GM12878 (cell line): ENCODE measurements around the gene DNAJC5. TPM values are rescaled to one million over a fixed set of nuclear protein-coding genes. Genes with fewer than 3 reads are reported as not detected.
A peak's percentile ranks its signal among the peaks of the same experiment; 100 is the strongest.

Experiments
- NBN ChIP-seq: fragments of 450-650 bp; IDR thresholded peaks from 2 replicates; pipeline ENCODE4 v1.6.1; 2016
- NFIC ChIP-seq: IDR thresholded peaks from 2 replicates; pipeline ENCODE4 v1.6.1; 2012; ENCODE audit warnings: low read depth, mild to moderate bottlenecking, inconsistent platforms, low read length, moderate library complexity
- RFX5 ChIP-seq: IDR thresholded peaks from 2 replicates; pipeline ENCODE4 v1.6.1; 2011; ENCODE audit warnings: low read depth, low read length, improper control_type of control experiment
- SMAD5 ChIP-seq: IDR thresholded peaks from 2 replicates; pipeline ENCODE4 v1.6.1; 2016; ENCODE audit warnings: antibody characterized with exemption, low read depth
- TARDBP ChIP-seq: IDR thresholded peaks from 2 replicates; pipeline ENCODE4 v1.6.1; 2016; ENCODE audit warnings: borderline replicate concordance
- YY1 ChIP-seq: IDR thresholded peaks from 2 replicates; pipeline ENCODE4 v1.6.1; 2011; ENCODE audit warnings: low read depth, mild to moderate bottlenecking, low read length
- ZNF274 ChIP-seq: IDR thresholded peaks from one replicate; pipeline ENCODE4 v1.8.0; 2011; ENCODE audit not compliant: insufficient read length, insufficient read depth
- polyA plus RNA-seq, 11 experiments: library from polyadenylated mRNA; depleted of rRNA in 4 of 11; unstranded in 6 of 11; stranded (reverse) in 5 of 11; fragments of >200 nt; fragmentation: Nextera tagmentation in 4 of 11; fragmentation: Illumina TruSeq in 1 of 11; extraction: Ambion mirVana in 4 of 11; extraction: Trizol in 1 of 11; gene quantifications; 1 replicate in 1 of 11; 2 replicates in 10 of 11; pipeline versions ENCODE4 v1.2.1 to v1.2.3, GENCODE V29; 2011 to 2016; ENCODE audit warnings: inconsistent platforms in 2 of 11, missing spikeins in 2 of 11, low read depth in 1 of 11
- total RNA-seq, 4 experiments: library from RNA; depleted of rRNA in 3 of 4; stranded (reverse); fragments of >200 nt in 3 of 4; fragmentation: Illumina TruSeq in 1 of 4; extraction: Trizol in 1 of 4; gene quantifications; 2 replicates each; pipeline versions ENCODE4 v1.2.1 to v1.2.3, GENCODE V29; 2013 to 2021
- TF ChIP-seq, protein P1 (sequence below): IDR thresholded peaks from 2 replicates; pipeline ENCODE4 v1.6.1; 2012; ENCODE audit warnings: improper control_type of control experiment, low read depth, low read length; ENCODE audit not compliant: insufficient replicate concordance
- TF ChIP-seq, protein P2 (sequence below): fragments of 450-650 bp; IDR thresholded peaks from 2 replicates; pipeline ENCODE4 v1.6.1; 2017; ENCODE audit warnings: mild to moderate bottlenecking, moderate library complexity
- TF ChIP-seq, protein P3 (sequence below): IDR thresholded peaks from 2 replicates; pipeline ENCODE4 v1.6.1; 2012; ENCODE audit warnings: low read depth, low read length, improper control_type of control experiment
- TF ChIP-seq, protein P4 (sequence below): fragments of 450-650 bp; formaldehyde crosslinking; IDR thresholded peaks from 2 replicates; pipeline ENCODE4 v1.5.0; 2022; ENCODE audit warnings: mild to moderate bottlenecking, missing genetic modification characterization

Gene DNAJC5
- total and polyA plus RNA-seq, 10 of the 15 experiments (the other 5 are each of a cell fraction or from before 2014, with no cell fraction given): 0.69 to 36.8 (median 17.0) TPM

DNA sequence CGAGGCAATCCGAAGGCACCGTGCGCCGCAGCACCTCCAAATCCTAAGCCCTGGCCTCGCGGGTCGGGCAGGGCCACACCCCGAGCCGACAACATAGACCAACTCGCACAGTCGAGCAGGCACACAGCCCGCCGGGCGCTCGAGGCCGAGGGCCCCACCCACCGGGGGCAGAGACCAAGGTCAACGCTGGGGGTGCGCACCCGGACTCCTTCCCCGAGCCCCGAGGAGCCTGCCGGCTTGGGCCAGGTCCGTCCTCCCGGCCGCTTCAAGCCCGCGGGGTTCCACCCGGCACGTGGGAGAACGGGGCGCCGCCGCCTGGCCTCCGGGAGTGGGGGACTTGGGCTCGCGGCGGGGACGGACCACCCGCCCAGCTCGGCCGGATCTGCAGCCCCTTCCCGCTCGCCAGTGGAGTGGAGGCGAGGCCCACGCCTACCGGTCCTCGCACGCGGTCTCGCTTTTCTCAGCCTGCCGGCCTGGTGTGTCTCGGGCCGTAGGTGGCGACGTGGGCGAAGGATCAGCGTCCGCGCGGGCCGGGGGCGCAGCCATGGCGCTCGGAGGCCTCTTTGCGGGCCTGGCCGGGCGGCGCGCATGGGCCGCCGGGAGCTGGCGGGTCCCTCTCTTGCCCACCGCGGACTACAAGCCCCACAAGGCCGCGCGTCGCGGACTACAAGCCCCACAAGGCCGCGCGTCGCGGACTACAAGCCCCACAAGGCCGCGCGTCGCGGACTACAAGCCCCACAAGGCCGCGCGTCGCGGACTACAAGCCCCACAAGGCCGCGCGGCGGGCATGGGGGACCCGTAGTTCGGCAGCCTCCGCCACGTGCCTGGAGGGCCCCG lies 61.1 kb downstream of the DNAJC5 start, which contains the start of gene UCKL1 (continued):
- TF ChIP-seq, protein P1, sequence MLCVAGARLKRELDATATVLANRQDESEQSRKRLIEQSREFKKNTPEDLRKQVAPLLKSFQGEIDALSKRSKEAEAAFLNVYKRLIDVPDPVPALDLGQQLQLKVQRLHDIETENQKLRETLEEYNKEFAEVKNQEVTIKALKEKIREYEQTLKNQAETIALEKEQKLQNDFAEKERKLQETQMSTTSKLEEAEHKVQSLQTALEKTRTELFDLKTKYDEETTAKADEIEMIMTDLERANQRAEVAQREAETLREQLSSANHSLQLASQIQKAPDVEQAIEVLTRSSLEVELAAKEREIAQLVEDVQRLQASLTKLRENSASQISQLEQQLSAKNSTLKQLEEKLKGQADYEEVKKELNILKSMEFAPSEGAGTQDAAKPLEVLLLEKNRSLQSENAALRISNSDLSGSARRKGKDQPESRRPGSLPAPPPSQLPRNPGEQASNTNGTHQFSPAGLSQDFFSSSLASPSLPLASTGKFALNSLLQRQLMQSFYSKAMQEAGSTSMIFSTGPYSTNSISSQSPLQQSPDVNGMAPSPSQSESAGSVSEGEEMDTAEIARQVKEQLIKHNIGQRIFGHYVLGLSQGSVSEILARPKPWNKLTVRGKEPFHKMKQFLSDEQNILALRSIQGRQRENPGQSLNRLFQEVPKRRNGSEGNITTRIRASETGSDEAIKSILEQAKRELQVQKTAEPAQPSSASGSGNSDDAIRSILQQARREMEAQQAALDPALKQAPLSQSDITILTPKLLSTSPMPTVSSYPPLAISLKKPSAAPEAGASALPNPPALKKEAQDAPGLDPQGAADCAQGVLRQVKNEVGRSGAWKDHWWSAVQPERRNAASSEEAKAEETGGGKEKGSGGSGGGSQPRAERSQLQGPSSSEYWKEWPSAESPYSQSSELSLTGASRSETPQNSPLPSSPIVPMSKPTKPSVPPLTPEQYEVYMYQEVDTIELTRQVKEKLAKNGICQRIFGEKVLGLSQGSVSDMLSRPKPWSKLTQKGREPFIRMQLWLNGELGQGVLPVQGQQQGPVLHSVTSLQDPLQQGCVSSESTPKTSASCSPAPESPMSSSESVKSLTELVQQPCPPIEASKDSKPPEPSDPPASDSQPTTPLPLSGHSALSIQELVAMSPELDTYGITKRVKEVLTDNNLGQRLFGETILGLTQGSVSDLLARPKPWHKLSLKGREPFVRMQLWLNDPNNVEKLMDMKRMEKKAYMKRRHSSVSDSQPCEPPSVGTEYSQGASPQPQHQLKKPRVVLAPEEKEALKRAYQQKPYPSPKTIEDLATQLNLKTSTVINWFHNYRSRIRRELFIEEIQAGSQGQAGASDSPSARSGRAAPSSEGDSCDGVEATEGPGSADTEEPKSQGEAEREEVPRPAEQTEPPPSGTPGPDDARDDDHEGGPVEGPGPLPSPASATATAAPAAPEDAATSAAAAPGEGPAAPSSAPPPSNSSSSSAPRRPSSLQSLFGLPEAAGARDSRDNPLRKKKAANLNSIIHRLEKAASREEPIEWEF: no peak
- TF ChIP-seq NFIC: no peak
- TF ChIP-seq, protein P2, sequence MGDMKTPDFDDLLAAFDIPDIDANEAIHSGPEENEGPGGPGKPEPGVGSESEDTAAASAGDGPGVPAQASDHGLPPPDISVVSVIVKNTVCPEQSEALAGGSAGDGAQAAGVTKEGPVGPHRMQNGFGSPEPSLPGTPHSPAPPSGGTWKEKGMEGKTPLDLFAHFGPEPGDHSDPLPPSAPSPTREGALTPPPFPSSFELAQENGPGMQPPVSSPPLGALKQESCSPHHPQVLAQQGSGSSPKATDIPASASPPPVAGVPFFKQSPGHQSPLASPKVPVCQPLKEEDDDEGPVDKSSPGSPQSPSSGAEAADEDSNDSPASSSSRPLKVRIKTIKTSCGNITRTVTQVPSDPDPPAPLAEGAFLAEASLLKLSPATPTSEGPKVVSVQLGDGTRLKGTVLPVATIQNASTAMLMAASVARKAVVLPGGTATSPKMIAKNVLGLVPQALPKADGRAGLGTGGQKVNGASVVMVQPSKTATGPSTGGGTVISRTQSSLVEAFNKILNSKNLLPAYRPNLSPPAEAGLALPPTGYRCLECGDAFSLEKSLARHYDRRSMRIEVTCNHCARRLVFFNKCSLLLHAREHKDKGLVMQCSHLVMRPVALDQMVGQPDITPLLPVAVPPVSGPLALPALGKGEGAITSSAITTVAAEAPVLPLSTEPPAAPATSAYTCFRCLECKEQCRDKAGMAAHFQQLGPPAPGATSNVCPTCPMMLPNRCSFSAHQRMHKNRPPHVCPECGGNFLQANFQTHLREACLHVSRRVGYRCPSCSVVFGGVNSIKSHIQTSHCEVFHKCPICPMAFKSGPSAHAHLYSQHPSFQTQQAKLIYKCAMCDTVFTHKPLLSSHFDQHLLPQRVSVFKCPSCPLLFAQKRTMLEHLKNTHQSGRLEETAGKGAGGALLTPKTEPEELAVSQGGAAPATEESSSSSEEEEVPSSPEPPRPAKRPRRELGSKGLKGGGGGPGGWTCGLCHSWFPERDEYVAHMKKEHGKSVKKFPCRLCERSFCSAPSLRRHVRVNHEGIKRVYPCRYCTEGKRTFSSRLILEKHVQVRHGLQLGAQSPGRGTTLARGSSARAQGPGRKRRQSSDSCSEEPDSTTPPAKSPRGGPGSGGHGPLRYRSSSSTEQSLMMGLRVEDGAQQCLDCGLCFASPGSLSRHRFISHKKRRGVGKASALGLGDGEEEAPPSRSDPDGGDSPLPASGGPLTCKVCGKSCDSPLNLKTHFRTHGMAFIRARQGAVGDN: peak; percentile 30; the same call in 1 of the 2 replicates
- TF ChIP-seq, protein P3, sequence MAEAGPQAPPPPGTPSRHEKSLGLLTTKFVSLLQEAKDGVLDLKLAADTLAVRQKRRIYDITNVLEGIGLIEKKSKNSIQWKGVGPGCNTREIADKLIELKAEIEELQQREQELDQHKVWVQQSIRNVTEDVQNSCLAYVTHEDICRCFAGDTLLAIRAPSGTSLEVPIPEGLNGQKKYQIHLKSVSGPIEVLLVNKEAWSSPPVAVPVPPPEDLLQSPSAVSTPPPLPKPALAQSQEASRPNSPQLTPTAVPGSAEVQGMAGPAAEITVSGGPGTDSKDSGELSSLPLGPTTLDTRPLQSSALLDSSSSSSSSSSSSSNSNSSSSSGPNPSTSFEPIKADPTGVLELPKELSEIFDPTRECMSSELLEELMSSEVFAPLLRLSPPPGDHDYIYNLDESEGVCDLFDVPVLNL: no peak
- TF ChIP-seq, protein P4, sequence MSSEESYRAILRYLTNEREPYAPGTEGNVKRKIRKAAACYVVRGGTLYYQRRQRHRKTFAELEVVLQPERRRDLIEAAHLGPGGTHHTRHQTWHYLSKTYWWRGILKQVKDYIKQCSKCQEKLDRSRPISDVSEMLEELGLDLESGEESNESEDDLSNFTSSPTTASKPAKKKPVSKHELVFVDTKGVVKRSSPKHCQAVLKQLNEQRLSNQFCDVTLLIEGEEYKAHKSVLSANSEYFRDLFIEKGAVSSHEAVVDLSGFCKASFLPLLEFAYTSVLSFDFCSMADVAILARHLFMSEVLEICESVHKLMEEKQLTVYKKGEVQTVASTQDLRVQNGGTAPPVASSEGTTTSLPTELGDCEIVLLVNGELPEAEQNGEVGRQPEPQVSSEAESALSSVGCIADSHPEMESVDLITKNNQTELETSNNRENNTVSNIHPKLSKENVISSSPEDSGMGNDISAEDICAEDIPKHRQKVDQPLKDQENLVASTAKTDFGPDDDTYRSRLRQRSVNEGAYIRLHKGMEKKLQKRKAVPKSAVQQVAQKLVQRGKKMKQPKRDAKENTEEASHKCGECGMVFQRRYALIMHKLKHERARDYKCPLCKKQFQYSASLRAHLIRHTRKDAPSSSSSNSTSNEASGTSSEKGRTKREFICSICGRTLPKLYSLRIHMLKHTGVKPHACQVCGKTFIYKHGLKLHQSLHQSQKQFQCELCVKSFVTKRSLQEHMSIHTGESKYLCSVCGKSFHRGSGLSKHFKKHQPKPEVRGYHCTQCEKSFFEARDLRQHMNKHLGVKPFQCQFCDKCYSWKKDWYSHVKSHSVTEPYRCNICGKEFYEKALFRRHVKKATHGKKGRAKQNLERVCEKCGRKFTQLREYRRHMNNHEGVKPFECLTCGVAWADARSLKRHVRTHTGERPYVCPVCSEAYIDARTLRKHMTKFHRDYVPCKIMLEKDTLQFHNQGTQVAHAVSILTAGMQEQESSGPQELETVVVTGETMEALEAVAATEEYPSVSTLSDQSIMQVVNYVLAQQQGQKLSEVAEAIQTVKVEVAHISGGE (CRISPR knock-in tag): 0 out of 2 replicates have a peak, but pooled peaks have one; percentile 3
- no peak for TF ChIP-seq NBN
- TF ChIP-seq SMAD5: no peak
- TF ChIP-seq ZNF274: no peak
- TF ChIP-seq TARDBP: peak; percentile 93
- no peak; the same call in 1 of the 2 replicates for TF ChIP-seq RFX5
- TF ChIP-seq YY1: peak; percentile 94
